HUES48 (cell line): Measurements from ENCODE around the gene GPR85.

Experiments
- H3K27ac ChIP-seq: one replicate; pipeline ENCODE4 v1.7.0; 2013; ENCODE audit warnings: low read depth, low read length, inconsistent platforms
- H3K27me3 ChIP-seq: 2 replicates; pipeline ENCODE4 v1.6.1; 2013; ENCODE audit warnings: mild to moderate bottlenecking, low read length; ENCODE audit not compliant: control insufficient read depth, insufficient read depth
- H3K36me3 ChIP-seq: 2 replicates; pipeline ENCODE4 v1.6.1; 2013; ENCODE audit warnings: low read length; ENCODE audit not compliant: control insufficient read depth, insufficient read depth
- H3K4me1 ChIP-seq: 2 replicates; pipeline ENCODE4 v1.6.1; 2013; ENCODE audit warnings: mild to moderate bottlenecking, low read length; ENCODE audit not compliant: control insufficient read depth, insufficient read depth
- H3K4me3 ChIP-seq: 2 replicates; pipeline ENCODE4 v1.5.1; 2013; ENCODE audit warnings: mild to moderate bottlenecking, low read depth, low read length
- H3K9ac ChIP-seq: 2 replicates; pipeline ENCODE4 v1.6.1; 2013; ENCODE audit warnings: mild to moderate bottlenecking, low read depth, low read length, moderate library complexity
- H3K9me3 ChIP-seq: 2 replicates; pipeline ENCODE4 v1.6.1; 2013; ENCODE audit warnings: low read length; ENCODE audit not compliant: control insufficient read depth, insufficient read depth

Gene GPR85

DNA sequence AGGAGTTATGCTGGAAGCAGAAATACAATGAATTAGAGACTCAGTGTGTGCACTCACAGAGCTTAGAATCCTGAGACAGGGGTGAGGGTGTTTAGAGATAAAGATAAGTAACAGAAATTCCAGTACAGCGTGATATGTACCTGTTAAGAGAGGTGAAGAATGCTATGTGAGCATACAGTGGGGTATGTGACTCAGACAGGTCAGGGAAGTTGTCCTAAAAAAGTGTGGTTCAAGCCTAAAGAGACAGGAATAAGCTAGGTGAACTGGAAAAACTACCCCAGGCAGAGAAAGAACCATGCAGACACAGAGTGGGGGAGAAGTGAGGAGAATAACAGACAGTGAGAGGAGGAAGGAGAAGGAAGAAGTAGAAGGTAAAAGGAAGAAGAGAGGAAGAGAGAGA is 23.1 kb upstream of the GPR85 start:
- Histone ChIP-seq H3K9me3 (no peaks in the 10 kb centered on the region), H3K27ac (no peak overlapping the region), H3K4me3 (no peak overlapping the region), H3K9ac (no peak overlapping the region), H3K27me3 (no peaks in the 10 kb centered on the region), H3K4me1 (no peaks in the 10 kb centered on the region), H3K36me3 (peaks cover 6% of the 10 kb centered on the region; the same call in 1 of the 2 replicates)

DNA sequence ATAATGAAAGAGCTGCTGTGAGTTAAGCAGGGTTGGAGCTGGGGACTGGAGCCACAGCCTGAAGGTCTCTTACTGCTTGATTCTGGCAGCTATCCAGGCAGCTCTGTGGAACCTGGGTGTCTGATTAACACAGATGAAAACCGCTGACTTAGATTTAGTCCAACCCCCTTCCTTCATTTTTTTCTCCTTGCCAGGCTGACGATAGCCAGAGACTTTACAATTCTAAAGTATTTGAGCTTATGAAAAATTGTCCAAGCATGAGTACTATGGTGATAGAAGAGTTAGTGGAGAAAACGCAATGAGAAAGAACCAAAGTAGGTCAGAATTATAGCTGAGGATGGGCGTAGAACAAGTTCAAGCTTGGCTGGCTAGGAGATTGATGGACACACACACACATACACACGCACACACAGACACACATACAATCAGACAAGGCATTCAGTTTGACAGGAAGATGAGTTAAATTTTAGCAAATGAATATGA is 13.5 kb upstream of the GPR85 start:
- H3K9ac ChIP-seq, result no peak overlapping the region
- no peak overlapping the region for H3K4me3 ChIP-seq
- H3K27ac ChIP-seq, result no peak overlapping the region
- no peaks in the 10 kb centered on the region for H3K36me3 ChIP-seq
- H3K27me3 ChIP-seq, result no peaks in the 10 kb centered on the region; the same call in 1 of the 2 replicates
- H3K9me3 ChIP-seq, result no peaks in the 10 kb centered on the region
- H3K4me1 ChIP-seq, result peaks cover 7% of the 10 kb centered on the region; the same call in 1 of the 2 replicates

DNA sequence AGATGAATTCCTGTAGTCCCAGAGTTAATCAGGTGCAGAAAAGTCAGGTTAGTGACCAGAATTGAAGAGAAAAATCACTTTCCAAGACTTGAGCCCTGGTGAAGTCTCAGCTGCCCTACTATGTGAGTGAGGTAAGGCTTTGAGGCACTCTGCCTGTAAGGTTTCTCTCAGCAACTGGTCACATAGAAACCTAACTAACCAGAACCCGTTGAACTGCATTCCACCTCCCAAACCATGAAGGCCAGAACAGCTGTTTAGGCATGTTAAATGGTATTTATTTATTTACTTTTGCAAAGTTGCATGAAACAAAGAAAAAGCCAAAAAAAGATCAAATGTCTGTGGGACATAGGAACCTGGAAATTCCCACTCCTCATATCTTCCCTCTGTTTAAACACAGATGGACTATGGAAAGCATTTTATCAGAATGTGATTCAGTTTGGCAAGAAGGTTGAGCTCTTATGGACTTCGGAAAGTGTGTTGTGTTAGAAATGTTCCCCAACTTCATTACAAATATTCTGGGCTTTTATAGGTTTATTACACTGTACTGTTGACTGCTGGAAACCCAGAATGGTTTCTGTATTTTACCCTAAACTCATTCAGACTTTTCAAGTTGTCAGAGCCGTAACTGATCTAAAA is 12.8 kb upstream of the GPR85 start:
- no peaks in the 10 kb centered on the region for H3K36me3 ChIP-seq
- no peaks in the 10 kb centered on the region; the same call in 1 of the 2 replicates for H3K27me3 ChIP-seq
- no peak overlapping the region for H3K27ac ChIP-seq
- no peak overlapping the region for H3K4me3 ChIP-seq
- H3K4me1 ChIP-seq, result peaks cover 7% of the 10 kb centered on the region; the same call in 1 of the 2 replicates
- no peak overlapping the region for H3K9ac ChIP-seq
- no peaks in the 10 kb centered on the region for H3K9me3 ChIP-seq

DNA sequence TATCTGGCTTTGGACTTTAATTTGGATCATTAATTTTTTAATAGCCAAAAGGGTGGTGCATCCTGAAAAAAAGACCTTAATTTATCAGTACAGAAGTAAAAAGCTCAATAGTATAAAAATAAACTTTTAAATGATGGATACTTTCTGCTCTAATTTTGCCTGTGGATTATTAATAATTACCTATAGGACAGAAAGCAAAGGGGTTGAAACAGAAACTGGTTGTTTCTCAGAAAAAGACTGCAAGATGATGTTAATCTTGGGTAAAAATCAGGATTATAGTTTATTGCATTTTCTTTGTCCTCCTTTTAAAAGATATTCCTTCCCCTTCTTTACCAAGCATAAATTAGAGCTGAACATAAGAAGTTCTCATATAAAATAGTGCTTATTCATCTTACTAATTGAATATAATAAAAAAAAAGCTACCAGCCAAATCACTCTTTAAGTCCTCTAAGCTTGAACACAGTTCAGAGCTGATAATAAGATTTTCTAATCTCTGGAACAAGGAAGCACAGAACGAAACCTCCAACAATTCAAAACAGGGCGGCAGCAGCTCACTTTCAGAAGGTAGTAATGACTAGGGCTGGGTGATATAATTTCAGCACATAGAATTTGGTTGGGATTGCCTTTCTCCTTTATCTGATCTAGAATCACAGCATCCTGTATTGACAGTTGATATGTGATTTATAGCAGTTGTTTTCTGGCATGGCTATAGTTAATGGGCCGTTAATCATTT is 8.1 kb upstream of the GPR85 start:
- Histone ChIP-seq H3K4me3 (no peak overlapping the region), H3K36me3 (no peaks in the 10 kb centered on the region), H3K9me3 (no peaks in the 10 kb centered on the region), H3K27ac (no peak overlapping the region), H3K9ac (no peak overlapping the region), H3K27me3 (no peaks in the 10 kb centered on the region), H3K4me1 (peaks cover 7% of the 10 kb centered on the region; the same call in 1 of the 2 replicates)

DNA sequence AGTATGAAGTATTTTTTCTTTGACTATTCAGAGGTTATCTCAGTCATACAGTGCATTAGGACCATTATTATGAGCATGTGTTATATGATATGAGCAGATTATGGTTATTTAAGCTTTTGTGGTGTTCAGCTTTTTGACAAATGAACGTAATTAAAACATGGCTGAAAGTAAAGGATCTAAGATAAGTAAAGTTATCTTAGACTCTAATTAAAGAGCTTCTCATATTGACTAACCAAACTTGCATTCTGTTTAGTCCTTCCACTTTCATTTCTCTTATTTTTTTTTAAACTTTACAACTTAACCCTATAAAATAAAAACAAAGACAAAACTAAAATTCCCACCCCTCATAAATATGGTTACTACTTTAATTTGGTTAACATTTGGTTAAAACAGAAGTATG is 6.9 kb upstream of the GPR85 start:
- Histone ChIP-seq H3K9ac (no peak overlapping the region), H3K27me3 (no peaks in the 10 kb centered on the region), H3K9me3 (no peaks in the 10 kb centered on the region), H3K4me3 (no peak overlapping the region), H3K4me1 (no peaks in the 10 kb centered on the region), H3K36me3 (no peaks in the 10 kb centered on the region), H3K27ac (no peak overlapping the region)

DNA sequence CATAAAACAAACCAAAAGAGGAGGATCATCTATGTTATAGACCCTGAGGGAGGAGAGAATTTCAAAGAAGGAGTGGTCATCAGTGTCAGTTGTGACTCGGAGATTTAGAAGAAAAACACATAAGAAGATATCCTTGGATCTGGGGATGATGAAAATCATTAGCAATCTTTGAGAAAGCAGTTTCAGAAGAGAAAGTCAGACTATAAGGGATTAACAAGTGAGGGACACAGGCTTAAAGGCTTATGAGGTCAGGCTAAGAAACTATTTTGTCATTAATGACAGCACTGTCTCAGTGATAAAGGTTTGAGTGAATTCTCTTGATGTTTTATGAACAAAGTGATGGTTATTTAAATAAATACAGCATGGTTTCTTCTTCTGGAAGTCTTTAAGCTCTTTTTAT is 6.1 kb upstream of the GPR85 start:
- Histone ChIP-seq H3K27me3 (peaks cover 2% of the 10 kb centered on the region; the same call in 1 of the 2 replicates), H3K4me3 (no peak overlapping the region), H3K9me3 (no peaks in the 10 kb centered on the region), H3K4me1 (peaks cover 3% of the 10 kb centered on the region), H3K9ac (no peak overlapping the region), H3K36me3 (no peaks in the 10 kb centered on the region), H3K27ac (no peak overlapping the region)

DNA sequence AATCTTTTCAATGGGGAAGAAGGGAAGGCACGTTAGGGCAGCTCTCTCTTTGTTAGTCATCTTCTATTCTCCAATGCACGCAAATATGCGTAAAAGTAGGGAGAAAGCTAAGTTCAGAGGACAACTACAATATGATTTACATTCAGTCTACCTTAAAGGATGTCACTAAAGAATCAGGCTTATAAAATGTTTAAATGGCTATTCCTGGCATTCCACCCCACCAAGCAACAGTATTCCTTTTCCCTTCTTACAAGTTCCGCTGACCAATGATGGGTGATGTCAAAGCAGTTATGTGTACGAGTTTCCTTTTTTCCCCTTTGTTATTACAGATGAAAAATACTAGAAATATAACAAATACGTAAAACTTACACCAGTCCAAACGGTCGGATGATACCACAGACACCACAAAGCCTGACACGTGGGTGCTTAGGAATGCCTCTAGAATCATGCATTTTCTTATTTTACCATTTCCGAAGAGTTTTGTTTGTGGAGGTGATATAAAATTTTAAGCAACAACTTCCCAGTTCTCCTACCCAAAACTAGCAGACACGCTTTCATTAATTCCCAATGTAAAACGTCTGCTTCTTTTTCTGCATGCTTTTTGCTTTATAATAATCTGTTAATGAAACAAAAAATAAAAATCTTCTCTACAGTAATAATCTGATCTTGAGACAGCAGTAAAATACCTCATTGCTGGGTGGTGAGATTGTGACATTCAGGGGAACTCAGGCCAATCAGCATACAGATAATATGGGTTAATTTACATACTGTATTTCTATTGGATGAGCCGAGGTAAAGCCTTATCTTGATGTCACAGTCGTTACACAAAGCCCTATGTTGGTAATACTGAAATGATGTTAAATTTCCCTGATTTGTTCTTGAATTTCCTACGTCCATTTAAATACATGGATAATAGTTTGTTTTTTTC is 708 bp upstream of the GPR85 start:
- H3K27ac ChIP-seq, result no peak overlapping the region
- peaks cover 55% of the 10 kb centered on the region for H3K27me3 ChIP-seq
- H3K4me3 ChIP-seq, result peak overlapping the region; percentile 79
- no peak overlapping the region for H3K9ac ChIP-seq
- no peaks in the 10 kb centered on the region for H3K9me3 ChIP-seq
- peaks cover 16% of the 10 kb centered on the region for H3K4me1 ChIP-seq
- no peaks in the 10 kb centered on the region for H3K36me3 ChIP-seq

DNA sequence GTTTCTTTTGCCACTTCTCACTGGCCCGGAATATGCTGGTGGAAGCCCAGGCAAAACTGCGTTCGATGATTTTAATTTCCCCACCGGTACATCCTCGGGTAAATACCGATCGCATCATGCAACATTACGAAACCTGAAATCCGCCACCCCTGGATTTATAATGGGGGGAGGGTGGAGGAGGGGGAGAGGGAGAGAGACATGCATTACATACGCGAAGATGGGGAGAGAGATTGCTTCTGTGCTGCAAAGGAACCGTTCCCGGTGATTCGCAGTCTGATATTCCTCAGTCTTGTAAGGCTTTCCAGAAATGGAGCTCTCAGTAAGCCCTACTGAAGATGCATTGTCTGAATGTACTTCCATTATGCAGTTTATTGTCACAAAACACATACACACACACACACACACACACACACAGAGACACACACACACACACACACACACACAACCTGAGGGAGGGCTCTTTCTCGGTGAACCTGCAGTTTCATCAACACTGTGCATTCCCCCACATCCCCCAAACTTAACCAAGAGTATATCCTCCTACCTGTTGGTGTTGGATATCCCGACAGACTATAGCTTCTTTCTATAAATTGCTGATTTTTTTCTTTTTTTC is 741 bp downstream of the GPR85 start:
- H3K9ac ChIP-seq, result no peak overlapping the region
- H3K9me3 ChIP-seq, result no peaks in the 10 kb centered on the region
- no peaks in the 10 kb centered on the region for H3K36me3 ChIP-seq
- H3K4me3 ChIP-seq, result peak overlapping the region; percentile 79
- H3K27ac ChIP-seq, result no peak overlapping the region
- peaks cover 69% of the 10 kb centered on the region for H3K27me3 ChIP-seq
- peaks cover 16% of the 10 kb centered on the region for H3K4me1 ChIP-seq

DNA sequence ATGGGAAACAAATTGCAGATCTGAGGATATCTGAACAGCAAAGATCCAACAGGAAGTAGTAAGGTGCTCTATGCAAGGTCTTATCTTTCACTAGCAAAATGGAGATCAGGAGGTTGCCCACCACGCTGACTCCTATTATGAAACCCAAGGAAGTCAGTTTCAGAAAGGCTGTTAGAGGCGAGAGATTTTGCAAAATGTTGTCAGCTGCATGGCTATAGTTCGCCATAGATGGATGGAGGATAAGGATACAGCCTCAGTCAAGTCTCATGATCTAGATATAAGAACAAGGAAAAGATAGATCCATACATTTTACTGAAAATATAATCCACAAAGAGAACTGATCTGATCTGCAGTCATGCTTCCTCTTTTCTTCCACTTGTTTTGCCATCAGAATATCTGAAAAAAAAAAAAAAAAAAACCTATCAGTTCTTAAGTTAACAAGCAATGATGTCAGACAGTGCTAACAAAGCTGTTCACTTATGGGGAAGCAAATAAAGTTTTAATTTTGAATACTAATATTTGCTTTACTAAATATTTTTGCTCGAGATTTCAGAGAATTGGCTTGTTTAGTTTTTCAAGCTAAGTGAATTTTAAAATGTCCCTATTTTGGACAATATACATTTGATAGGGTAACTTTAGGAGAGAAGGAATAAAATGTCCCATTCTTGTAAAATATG is 2.0 kb downstream of the GPR85 start:
- Histone ChIP-seq H3K9ac (no peak overlapping the region), H3K9me3 (no peaks in the 10 kb centered on the region), H3K4me1 (peaks cover 16% of the 10 kb centered on the region), H3K27me3 (peaks cover 82% of the 10 kb centered on the region), H3K36me3 (no peaks in the 10 kb centered on the region), H3K27ac (no peak overlapping the region), H3K4me3 (no peak overlapping the region)

DNA sequence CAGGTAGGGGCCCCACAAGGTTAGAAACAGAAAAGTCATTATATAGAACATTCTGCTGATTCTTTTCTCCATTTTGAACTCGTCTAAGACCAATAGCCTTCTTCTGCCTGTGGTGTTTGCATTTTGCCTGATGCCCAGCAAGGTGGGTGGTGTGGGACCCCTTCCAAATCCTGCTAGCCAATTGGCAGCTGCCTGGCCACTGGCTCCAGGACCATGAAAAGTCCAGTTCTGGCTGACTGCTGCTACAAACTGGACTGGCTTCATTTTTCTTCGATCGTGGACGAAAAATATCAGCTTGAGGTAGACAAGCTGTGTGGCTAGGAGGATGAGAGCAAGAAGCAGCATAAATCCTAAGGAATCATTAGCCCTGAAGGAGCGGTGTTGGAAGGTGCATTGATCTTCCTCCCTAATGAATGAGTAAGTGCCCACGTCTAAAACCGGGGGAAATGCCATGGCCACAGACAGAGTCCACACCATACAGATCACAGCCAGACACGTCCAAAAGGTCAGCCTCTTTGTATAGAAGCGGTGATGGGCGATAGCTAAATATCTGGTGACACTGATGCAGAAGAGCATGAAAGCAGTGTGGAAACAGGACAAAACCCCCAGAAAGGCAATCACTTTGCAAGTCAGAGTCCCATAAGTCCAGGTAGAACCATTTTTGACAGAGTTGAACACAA is 2.7 kb downstream of the GPR85 start:
- H3K4me1 ChIP-seq, result peaks cover 16% of the 10 kb centered on the region
- no peaks in the 10 kb centered on the region for H3K9me3 ChIP-seq
- H3K4me3 ChIP-seq, result no peak overlapping the region
- no peak overlapping the region for H3K27ac ChIP-seq
- peaks cover 88% of the 10 kb centered on the region for H3K27me3 ChIP-seq
- H3K36me3 ChIP-seq, result no peaks in the 10 kb centered on the region
- H3K9ac ChIP-seq, result no peak overlapping the region
